Liver (tissue), 3 donors: ENCODE measurements around the gene MEIS1.

Experiments
- ATF3 ChIP-seq: IDR thresholded peaks from 2 replicates; pipeline ENCODE4 v1.6.1; 2016; ENCODE audit warnings: antibody characterized with exemption
- CTCF ChIP-seq: fragments of 150-350 bp; IDR thresholded peaks from 2 replicates; pipeline ENCODE4 v1.5.1; 2017; ENCODE audit warnings: improper control_type of control experiment, low read depth, low read length; ENCODE audit not compliant: missing input control
- FOXA1 ChIP-seq: IDR thresholded peaks from 2 replicates; pipeline ENCODE4 v1.6.1; 2016; ENCODE audit warnings: antibody characterized with exemption
- HNF4A ChIP-seq, 2 donors: conservative IDR thresholded peaks; 2 replicates each; pipeline ENCODE4 v1.6.1; 2016; ENCODE audit warnings: antibody characterized with exemption in 2 of 2, mild to moderate bottlenecking in 2 of 2
- RAD21 ChIP-seq, 2 donors: IDR thresholded peaks; 2 replicates each; pipeline ENCODE4 v1.6.1; 2016; ENCODE audit warnings: antibody characterized with exemption in 2 of 2, mild to moderate bottlenecking in 2 of 2
- REST ChIP-seq: IDR thresholded peaks from 2 replicates; pipeline ENCODE4 v1.6.1; 2016; ENCODE audit warnings: antibody characterized with exemption, mild to moderate bottlenecking
- TAF1 ChIP-seq: conservative IDR thresholded peaks from 2 replicates; pipeline ENCODE4 v1.6.1; 2016; ENCODE audit warnings: antibody characterized with exemption, mild to moderate bottlenecking
- YY1 ChIP-seq: IDR thresholded peaks from 2 replicates; pipeline ENCODE4 v1.6.1; 2016; ENCODE audit warnings: antibody characterized with exemption, mild to moderate bottlenecking
- ZBTB33 ChIP-seq: IDR thresholded peaks from 2 replicates; pipeline ENCODE4 v1.6.1; 2016; ENCODE audit warnings: antibody characterized with exemption
- donor health status: healthy.
- donor health status: healthy.

GRCh38 chr2:66434679-66435548 lies at the start of gene MEIS1:
- TF ChIP-seq CTCF = peak; percentile 5
- no peak for TF ChIP-seq FOXA1
- TF ChIP-seq ZBTB33 = peak; percentile 56
- peak; percentile 99 for TF ChIP-seq TAF1
- TF ChIP-seq YY1 = peak; percentile 96
- peak; percentile 25 to 68 for TF ChIP-seq RAD21 (IDR thresholded peaks at IDR 0.05)
- TF ChIP-seq ATF3 = no peak
- peak; percentile 90 for TF ChIP-seq REST
- peak; percentile 30 to 44 for TF ChIP-seq HNF4A (conservative IDR thresholded peaks at IDR 0.05)
